H9 (cell line): ENCODE results near the gene IQCC. TPM values are rescaled to one million over a fixed set of nuclear protein-coding genes. Genes with fewer than 3 reads are reported as not detected.
A peak's percentile ranks its signal among the peaks of the same experiment; 100 is the strongest.

Experiments
- DNase-seq: peaks from one replicate; pipeline ENCODE4 v3.0.0-alpha.2; 2017
- H2AFZ ChIP-seq: one replicate; pipeline ENCODE4 v1.6.1; 2013; ENCODE audit warnings: mild to moderate bottlenecking, low read length, control low read depth, moderate library complexity
- H2AK5ac ChIP-seq: 2 replicates; pipeline ENCODE4 v1.6.1; 2013; ENCODE audit warnings: low read length, control low read depth, mixed read lengths; ENCODE audit not compliant: insufficient read length
- H2BK120ac ChIP-seq: one replicate; pipeline ENCODE4 v1.6.1; 2013; ENCODE audit warnings: low read depth, mild to moderate bottlenecking, low read length, control low read depth, inconsistent platforms; ENCODE audit not compliant: poor library complexity, severe bottlenecking
- H2BK12ac ChIP-seq: 2 replicates; pipeline ENCODE4 v1.6.1; 2013; ENCODE audit warnings: low read length, control low read depth, mixed read lengths, low read depth; ENCODE audit not compliant: insufficient read length
- H2BK15ac ChIP-seq: 2 replicates; pipeline ENCODE4 v1.6.1; 2013; ENCODE audit warnings: low read depth, low read length, control low read depth
- H2BK20ac ChIP-seq: one replicate; pipeline ENCODE4 v1.6.1; 2013; ENCODE audit warnings: low read depth, mild to moderate bottlenecking, low read length, control low read depth, inconsistent platforms; ENCODE audit not compliant: poor library complexity, severe bottlenecking
- H2BK5ac ChIP-seq: 2 replicates; pipeline ENCODE4 v1.6.1; 2013; ENCODE audit warnings: low read length, control low read depth, mixed read lengths; ENCODE audit not compliant: insufficient read length
- H3K14ac ChIP-seq: 2 replicates; pipeline ENCODE4 v1.6.1; 2013; ENCODE audit warnings: low read length, control low read depth; ENCODE audit not compliant: insufficient read depth
- H3K18ac ChIP-seq: 2 replicates; pipeline ENCODE4 v1.6.1; 2013; ENCODE audit warnings: low read depth, mild to moderate bottlenecking, mixed read lengths, low read length, control low read depth; ENCODE audit not compliant: insufficient read length
- H3K23ac ChIP-seq: 2 replicates; pipeline ENCODE4 v1.6.1; 2013; ENCODE audit warnings: low read length, control low read depth, mixed read lengths, low read depth; ENCODE audit not compliant: insufficient read length
- H3K23me2 ChIP-seq: 2 replicates; pipeline ENCODE4 v1.6.1; 2013; ENCODE audit warnings: low read depth, mild to moderate bottlenecking, mixed read lengths, low read length, control low read depth; ENCODE audit not compliant: insufficient read length, poor library complexity, severe bottlenecking
- H3K27ac ChIP-seq: 2 replicates; pipeline ENCODE4 v1.5.1; 2013; ENCODE audit warnings: low read length, control low read depth, mixed read lengths, low read depth; ENCODE audit not compliant: insufficient read length
- H3K27me3 ChIP-seq: 2 replicates; pipeline ENCODE4 v1.6.1; 2013; ENCODE audit warnings: low read length, control low read depth, inconsistent platforms; ENCODE audit not compliant: insufficient read depth
- H3K4ac ChIP-seq: 2 replicates; pipeline ENCODE4 v1.6.1; 2013; ENCODE audit warnings: low read depth, mild to moderate bottlenecking, control low read depth, inconsistent platforms, low read length, moderate library complexity
- H3K4me1 ChIP-seq: 2 replicates; pipeline ENCODE4 v1.6.1; 2013; ENCODE audit warnings: low read length, control low read depth, inconsistent platforms; ENCODE audit not compliant: insufficient read depth
- H3K4me2 ChIP-seq: 2 replicates; pipeline ENCODE4 v1.6.1; 2013; ENCODE audit warnings: low read length, control low read depth, mixed read lengths; ENCODE audit not compliant: insufficient read length, insufficient read depth
- H3K56ac ChIP-seq: 2 replicates; pipeline ENCODE4 v1.6.1; 2013; ENCODE audit warnings: low read depth, mild to moderate bottlenecking, mixed read lengths, low read length, control low read depth; ENCODE audit not compliant: insufficient read length
- H3K79me1 ChIP-seq: 2 replicates; pipeline ENCODE4 v1.6.1; 2013; ENCODE audit warnings: low read depth, mild to moderate bottlenecking, moderate library complexity, low read length, control low read depth, inconsistent platforms; ENCODE audit not compliant: insufficient read depth, poor library complexity, severe bottlenecking
- H3K79me2 ChIP-seq: 2 replicates; pipeline ENCODE4 v1.6.1; 2013; ENCODE audit warnings: low read length, control low read depth, inconsistent platforms; ENCODE audit not compliant: insufficient read depth
- H3K9ac ChIP-seq: 2 replicates; pipeline ENCODE4 v1.6.1; 2013; ENCODE audit warnings: low read length, control low read depth, mixed read lengths; ENCODE audit not compliant: insufficient read length; ENCODE audit errors: extremely low read depth
- H3K9me3 ChIP-seq: one replicate; pipeline ENCODE4 v1.6.1; 2013; ENCODE audit warnings: low read depth, low read length, inconsistent platforms; ENCODE audit not compliant: control insufficient read depth
- H3T11ph ChIP-seq: one replicate; pipeline ENCODE4 v1.6.1; 2013; ENCODE audit warnings: mild to moderate bottlenecking, low read length, control low read depth, inconsistent platforms
- H4K20me1 ChIP-seq: one replicate; pipeline ENCODE4 v1.6.1; 2013; ENCODE audit not compliant: control insufficient read depth, insufficient read length, insufficient read depth
- H4K5ac ChIP-seq: 2 replicates; pipeline ENCODE4 v1.6.1; 2013; ENCODE audit warnings: low read depth, mild to moderate bottlenecking, mixed read lengths, low read length, control low read depth; ENCODE audit not compliant: insufficient read length
- H4K8ac ChIP-seq: replicated peaks from 2 replicates; pipeline ENCODE4 v1.6.1; 2013; ENCODE audit warnings: low read length, control low read depth, mixed read lengths, low read depth; ENCODE audit not compliant: insufficient read length
- H4K91ac ChIP-seq: 2 replicates; pipeline ENCODE4 v1.6.1; 2013; ENCODE audit warnings: low read depth, mild to moderate bottlenecking, moderate library complexity, mixed read lengths, low read length, control low read depth; ENCODE audit not compliant: insufficient read length
- H3K27ac Mint-ChIP-seq, 3 experiments: 2 replicates in 2 of 3; 3 replicates in 1 of 3; pipeline ENCODE4 v1.8.0; 2020 to 2021; ENCODE audit warnings: mixed read lengths in 3 of 3, mild to moderate bottlenecking in 1 of 3, moderate library complexity in 1 of 3
- H3K27me3 Mint-ChIP-seq: 2 replicates; pipeline ENCODE4 v1.8.0; 2021; ENCODE audit warnings: low read depth, mild to moderate bottlenecking, moderate library complexity, mixed read lengths
- H3K36me3 Mint-ChIP-seq, 3 experiments: 2 replicates in 2 of 3; 3 replicates in 1 of 3; pipeline ENCODE4 v1.8.0; 2020 to 2021; ENCODE audit warnings: low read depth in 3 of 3, mixed read lengths in 3 of 3; ENCODE audit not compliant: insufficient read depth in 1 of 3
- H3K4me1 Mint-ChIP-seq, 2 experiments: 2 replicates each; pipeline ENCODE4 v1.8.0; 2020; ENCODE audit warnings: mixed read lengths in 2 of 2
- H3K4me3 Mint-ChIP-seq, 2 experiments: 2 replicates in 1 of 2; 3 replicates in 1 of 2; pipeline ENCODE4 v1.8.0; 2020 to 2021; ENCODE audit warnings: mild to moderate bottlenecking in 2 of 2, mixed read lengths in 2 of 2, moderate library complexity in 1 of 2
- H3K9me3 Mint-ChIP-seq, 2 experiments: 2 replicates in 1 of 2; 3 replicates in 1 of 2; pipeline ENCODE4 v1.8.0; 2020; ENCODE audit warnings: mild to moderate bottlenecking in 2 of 2, mixed read lengths in 2 of 2, moderate library complexity in 1 of 2
- WGBS: extraction: QIAGEN DNeasy Blood & Tissue Kit; methylation state at CpG from one replicate; pipeline ENCODE4 v1.1.7; 2013; ENCODE audit warnings: missing lambda C conversion rate, low lambda C conversion rate, mixed read lengths; ENCODE audit not compliant: insufficient read length; ENCODE audit errors: extremely low coverage; 5-methylcytosine and 5-hydroxymethylcytosine counted together
- total RNA-seq: library from RNA; stranded (reverse); gene quantifications from 2 replicates; pipeline ENCODE4 v1.2.1, GENCODE V29; 2021
- TF ChIP-seq, protein P1 (sequence below): fragments of 200-600 bp; sonication (generic); conservative IDR thresholded peaks from 3 replicates; pipeline ENCODE4 v1.8.0; 2021; ENCODE audit warnings: antibody characterized with exemption, mild to moderate bottlenecking

Gene IQCC
- total RNA-seq, 1 experiment from 2014 or later, result 5.3 TPM

DNA sequence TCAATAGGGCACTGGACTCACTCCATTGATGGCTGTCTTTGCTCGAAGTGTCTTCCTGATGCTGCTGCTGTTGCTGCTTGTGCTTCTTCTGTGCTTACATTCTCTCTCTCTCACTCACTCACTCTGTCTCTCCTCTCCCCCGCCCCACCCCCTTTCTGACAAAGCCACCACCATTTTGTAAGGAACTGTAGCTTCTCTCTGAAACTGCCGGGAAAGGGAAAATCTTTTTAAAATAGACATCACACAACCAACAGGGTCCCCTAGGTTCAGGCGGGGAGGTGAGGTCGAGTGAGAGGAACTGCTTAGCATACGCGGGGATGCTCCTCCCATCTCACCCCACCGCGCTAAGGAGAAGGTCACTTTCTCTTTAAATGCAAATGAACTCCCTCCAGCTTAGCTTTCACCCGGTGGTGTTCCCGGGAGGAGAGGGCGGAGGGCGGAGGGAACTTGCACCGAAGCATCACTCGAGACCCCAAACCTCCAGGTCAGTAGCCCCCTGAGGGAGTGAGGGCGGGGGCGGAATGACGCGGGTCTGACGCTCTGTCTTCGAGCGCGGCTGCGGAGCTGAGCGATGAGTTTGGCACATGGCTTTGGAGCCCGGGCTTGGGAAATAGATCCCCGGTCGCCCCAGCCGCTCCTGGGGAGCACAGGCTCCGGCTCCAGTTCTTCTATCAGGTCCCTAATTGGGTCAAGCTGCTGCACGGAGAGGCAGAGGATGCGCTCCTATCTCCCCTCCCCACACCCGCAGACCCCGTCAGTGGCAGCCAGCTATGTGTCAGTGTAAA, 5.1 kb upstream of the IQCC start, which contains the start of gene CCDC28B:
Gene CCDC28B (plus strand): TSS at position 370 of the 785 bp plus-strand sequence. CDS start 1,341 bp downstream, outside the sequence.
- Histone ChIP-seq H3K79me2 (no peaks in the 10 kb centered on the region), H3K4me2 (peak within 1 kb of the TSS; percentile 56), H3K27ac (no peak within 1 kb of the TSS), H2AFZ (no peak within 1 kb of the TSS), H4K20me1 (no peaks in the 10 kb centered on the region), H3K14ac (peak within 1 kb of the TSS; percentile 21), H3K79me1 (no peaks in the 10 kb centered on the region), H3K27me3 (no peaks in the 10 kb centered on the region; the same call in 1 of the 2 replicates), H4K8ac (no peak within 1 kb of the TSS), H2BK15ac (no peak within 1 kb of the TSS), H3K23me2 (peaks cover 8% of the 10 kb centered on the region), H2AK5ac (no peak within 1 kb of the TSS), H2BK12ac (no peak within 1 kb of the TSS), H3K4me1 (no peaks in the 10 kb centered on the region; the same call in 1 of the 2 replicates), H3T11ph (no peak within 1 kb of the TSS), H2BK120ac (no peak within 1 kb of the TSS), H3K9ac (no peak within 1 kb of the TSS), H4K5ac (no peak within 1 kb of the TSS), H2BK5ac (no peak within 1 kb of the TSS), H4K91ac (no peak within 1 kb of the TSS), H3K23ac (no peak within 1 kb of the TSS), H3K18ac (no peak within 1 kb of the TSS), H3K9me3 (no peaks in the 10 kb centered on the region), H2BK20ac (no peak within 1 kb of the TSS), H3K4ac (no peak within 1 kb of the TSS), H3K56ac (no peak within 1 kb of the TSS)
- peaks cover 10 to 31% (median 25%) of the 10 kb centered on the region in 3 experiments; a peak in 6 of 7 replicates for H3K36me3 Mint-ChIP-seq
- TF ChIP-seq, protein P1, sequence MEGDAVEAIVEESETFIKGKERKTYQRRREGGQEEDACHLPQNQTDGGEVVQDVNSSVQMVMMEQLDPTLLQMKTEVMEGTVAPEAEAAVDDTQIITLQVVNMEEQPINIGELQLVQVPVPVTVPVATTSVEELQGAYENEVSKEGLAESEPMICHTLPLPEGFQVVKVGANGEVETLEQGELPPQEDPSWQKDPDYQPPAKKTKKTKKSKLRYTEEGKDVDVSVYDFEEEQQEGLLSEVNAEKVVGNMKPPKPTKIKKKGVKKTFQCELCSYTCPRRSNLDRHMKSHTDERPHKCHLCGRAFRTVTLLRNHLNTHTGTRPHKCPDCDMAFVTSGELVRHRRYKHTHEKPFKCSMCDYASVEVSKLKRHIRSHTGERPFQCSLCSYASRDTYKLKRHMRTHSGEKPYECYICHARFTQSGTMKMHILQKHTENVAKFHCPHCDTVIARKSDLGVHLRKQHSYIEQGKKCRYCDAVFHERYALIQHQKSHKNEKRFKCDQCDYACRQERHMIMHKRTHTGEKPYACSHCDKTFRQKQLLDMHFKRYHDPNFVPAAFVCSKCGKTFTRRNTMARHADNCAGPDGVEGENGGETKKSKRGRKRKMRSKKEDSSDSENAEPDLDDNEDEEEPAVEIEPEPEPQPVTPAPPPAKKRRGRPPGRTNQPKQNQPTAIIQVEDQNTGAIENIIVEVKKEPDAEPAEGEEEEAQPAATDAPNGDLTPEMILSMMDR, result no peak
- peak; percentile 86 for DNase-seq
- H3K4me3 Mint-ChIP-seq, result peak within 1 kb of the TSS; percentile 69 to 81
- H3K27me3 Mint-ChIP-seq, result peaks cover 11% of the 10 kb centered on the region
- no CpG with 5 or more reads among the region's 34 CpGs for WGBS
- peak within 1 kb of the TSS; percentile 57 to 89 (median 76); a peak in 5 of 7 replicates for H3K27ac Mint-ChIP-seq
- no peaks in the 10 kb centered on the region for H3K9me3 Mint-ChIP-seq
- H3K4me1 Mint-ChIP-seq, result peaks cover 40 to 41% of the 10 kb centered on the region in 2 experiments
